ENCODE results near the gene PEMT.

DNA sequence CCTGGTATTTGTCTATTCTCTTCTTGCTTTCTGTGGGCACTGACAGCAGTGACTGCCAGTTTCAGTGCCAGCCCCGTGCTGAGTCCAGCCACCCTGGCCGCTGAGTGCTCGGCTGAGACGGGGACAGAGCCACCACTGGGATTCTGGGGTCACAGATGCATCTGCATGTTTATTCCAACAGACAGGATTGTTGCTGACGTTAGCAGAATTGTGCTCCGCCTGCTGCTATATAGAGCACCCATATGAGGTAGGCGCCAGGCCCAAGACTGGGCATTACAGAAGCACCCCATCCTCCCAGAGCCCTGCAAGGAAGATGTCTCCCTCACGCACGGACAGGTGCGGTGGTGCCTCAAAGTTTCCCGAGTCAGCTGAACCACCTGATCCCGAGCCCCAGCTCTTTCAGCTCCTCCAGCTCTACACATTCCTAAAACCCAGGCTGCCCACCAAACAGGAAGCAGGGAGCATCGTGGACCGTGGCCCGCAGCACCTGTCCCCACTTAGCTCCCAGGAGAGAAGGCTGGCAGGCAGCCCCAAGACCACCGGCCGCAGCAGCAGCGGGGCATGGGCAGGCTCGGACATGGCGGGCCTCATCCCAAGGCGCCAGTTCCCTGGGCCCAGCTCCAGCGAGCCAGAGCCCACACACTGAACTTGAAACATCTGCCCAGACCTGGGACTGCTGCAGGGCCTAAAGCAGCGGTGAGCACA is 50.4 kb downstream of the PEMT start:
- TF ChIP-seq CTCF (IDR thresholded peaks at IDR 0.05) = no peak
- TF ChIP-seq EZH2 (IDR thresholded peaks at IDR 0.05; ENCODE audit: borderline replicate concordance, insufficient read depth, low read depth, low read length, poor library complexity, severe bottlenecking) = no peak
